Colon (tissue), 2 donors: ENCODE data around the gene PSAP.

Source experiments
- FAIRE-seq: peaks from 2 replicates; lab custom pipeline; 2012; peaks lifted over from hg19 to GRCh38; lab: Jason Lieb, UNC
- donor health status: control.
- donor health status: control.

PSAP gene

DNA sequence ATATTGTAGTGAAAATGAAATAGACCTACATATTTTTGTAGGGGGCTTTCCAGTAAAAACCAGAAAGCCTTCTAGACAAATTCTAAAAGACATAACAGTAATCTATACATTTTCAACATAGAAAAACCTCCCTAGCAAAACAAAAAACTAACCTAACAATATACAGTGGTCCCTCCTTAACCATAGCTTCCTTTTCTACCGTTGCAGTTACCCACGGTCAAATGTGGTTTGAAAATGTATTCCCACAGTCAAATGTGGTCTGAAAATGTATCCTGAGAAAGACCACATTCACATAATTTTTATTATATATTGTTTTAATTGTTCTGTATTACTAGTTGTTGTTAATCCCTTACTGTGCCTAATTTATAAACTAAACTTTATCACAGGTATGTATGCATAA lies 6.4 kb downstream of the PSAP start:
- no peak for FAIRE-seq

DNA sequence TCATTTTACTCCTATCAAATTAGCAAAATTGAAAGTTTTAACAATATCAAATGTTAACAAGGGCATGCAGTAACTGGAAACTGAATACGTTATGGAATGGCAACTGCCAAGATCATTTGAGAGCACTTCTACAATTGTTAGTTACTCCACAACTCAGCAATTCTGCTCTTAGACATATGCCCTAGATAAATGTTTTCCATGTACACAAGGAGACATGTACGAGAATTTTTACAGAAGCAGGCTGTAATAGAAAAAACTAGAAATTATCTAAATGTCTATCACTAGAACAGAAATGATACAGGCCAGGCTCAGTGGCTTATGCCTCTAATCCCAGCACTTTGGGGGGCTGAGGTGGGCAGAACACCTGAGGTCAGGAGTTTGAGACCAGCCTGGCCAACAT lies 7.0 kb downstream of the PSAP start:
- no peak for FAIRE-seq

DNA sequence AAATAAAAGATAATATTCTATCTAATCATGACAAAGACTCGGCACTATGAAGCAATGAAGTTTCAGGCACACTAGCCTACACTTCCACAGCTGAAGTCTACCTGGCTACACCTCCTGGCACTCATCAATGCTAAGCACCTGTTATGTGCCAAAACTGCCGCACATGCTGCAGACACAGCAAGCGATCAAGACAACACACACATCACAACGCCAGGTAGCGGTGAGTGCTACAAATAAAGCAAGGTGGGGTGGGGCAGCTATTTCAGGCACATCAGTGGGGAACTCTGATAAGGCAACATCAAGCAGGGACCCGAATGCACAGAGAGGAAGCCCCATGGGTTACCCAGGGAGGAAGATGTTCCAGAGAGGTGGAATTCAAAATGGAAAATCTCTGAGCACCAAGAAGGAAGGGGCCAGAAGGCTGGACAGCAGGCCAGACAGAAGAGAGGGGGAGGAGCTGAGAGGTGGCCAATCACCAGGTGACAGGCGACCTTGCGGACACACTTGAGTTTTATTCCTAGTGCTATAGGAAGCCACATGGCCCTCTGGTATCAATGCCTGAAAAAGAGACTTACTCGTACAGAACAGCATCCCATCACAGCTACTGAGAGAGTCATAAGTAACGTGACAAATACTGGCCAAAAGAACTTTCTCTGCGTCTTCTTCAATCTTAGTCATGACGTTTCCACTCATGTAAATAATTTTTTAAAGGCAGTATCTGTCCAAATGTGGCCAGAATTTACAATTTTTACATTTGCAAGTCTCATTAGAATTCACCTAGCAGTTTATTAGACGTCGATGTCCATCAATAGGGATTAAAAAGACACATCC lies 8.0 kb downstream of the PSAP start:
- FAIRE-seq = no peak

GRCh38 chr10:71842422-71842821 lies 8.6 kb downstream of the PSAP start:
- no peak for FAIRE-seq

GRCh38 chr10:71840958-71841335 lies 10.1 kb downstream of the PSAP start:
- FAIRE-seq = no peak

DNA sequence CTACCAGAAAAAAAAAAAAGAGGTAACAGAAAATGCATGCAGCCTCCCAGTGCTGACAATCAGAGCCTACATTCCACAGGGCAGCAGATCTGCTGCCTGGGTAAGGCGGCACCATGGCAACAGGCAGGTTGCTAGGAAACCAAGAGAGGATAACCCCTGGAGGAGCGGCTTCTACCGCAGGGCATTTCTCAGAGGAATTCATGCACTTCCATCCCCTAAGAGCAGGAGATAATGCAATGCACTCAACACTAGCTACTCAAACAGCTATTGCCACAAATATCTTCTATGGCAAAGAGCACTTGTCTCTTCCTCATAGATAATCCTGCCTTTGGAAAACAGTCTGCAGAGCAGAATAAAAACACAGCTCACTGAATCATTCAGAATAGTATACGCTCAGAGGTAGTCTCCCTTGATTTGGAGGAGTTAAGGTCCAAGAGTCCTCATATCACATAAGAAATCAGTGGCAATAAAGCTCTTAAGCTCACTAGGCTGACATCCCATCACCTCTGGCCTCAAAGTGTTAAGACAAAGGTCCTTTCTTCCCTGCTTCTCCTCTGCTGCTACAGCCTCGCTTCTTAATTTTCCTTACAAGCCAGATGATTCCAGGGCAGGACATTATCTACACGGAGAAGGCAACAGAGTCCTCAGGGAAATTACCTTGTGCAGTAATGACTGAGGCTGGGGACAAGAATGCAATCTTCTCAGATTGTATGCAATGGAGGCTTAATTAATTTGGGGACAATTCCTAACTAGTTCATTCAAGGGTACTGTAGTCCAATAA lies 10.7 kb downstream of the PSAP start:
- no peak for FAIRE-seq

DNA sequence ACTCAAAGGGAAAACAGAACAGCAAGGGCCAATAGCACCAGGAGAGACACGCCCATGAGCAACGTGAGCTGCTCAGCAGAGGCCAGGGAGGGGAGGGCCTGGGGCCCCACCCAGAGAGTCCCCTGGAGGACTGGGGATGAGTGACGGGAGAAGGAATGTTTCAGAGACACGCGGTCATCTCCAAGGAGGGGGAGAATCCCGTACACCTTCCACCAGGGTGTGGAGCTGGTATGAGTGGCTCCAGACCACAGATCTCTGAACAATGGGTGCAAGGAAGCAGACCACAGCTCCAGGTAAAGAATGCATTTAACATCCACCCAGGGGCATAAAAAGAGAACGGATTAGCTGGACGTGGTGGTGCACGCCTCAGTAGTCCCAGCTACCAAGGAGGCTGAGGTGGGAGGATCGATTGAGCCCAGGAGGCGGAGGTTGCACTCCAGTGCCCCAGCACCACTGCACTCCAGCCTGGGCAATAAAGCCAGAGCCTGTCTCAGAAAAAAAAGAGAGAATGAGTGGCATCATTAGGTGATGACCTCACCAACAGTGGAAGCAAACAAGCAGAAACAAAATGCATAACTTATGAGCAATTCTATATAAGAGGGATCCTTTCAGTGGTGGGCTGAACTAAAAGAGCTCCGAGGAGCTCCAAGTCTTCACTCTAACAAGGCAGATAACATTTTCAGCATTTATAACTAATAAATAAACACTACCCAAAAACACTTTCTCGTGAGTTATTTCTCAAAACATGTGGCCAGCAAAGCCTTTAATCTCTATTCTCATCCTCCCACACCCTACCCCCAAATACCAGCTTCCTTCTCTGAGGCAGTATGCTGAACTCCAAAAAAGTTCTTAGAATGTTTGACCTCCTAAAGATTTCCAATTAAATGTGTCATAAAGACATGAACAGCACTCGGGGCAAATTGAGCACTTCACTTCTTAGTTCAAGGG lies 12.5 kb downstream of the PSAP start:
- FAIRE-seq = no peak

DNA sequence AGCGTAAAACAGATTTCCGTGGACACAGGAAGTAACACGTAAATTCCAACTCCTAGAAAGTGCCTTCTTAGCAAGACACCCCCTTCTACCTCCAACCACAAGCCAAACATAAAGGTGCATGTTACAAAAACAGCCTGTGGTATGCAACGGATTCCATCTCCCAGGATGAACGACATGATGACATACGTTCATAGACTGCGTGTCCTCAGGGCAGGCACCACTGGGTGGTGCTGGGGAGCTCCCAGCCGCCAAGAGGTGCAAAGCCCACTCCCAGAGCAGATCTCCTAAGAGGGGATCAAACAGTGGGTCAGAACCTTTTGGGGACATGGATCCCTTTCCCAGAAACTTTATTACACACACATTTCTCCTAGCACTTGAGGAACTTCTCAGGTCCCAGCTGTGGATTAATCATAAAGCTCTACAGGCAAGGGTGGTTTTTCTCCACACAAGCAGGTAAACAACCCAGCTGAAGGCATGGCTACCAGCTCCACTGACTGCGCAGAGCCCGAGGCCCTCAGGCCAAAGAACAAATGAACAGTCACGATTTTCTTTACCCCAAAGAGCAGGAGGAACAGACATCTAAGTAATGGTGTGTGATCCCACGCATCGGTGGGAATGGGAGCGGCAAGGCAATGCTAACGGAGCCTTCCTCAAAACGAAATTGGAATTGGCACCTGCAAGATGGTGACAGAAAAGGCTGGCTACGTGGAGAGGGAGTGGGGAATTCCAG lies 13.8 kb downstream of the PSAP start:
- FAIRE-seq = no peak

- FAIRE-seq = no peak
Observed at GRCh38 chr10:71836596-71836974, 14.5 kb downstream of the PSAP start.

DNA sequence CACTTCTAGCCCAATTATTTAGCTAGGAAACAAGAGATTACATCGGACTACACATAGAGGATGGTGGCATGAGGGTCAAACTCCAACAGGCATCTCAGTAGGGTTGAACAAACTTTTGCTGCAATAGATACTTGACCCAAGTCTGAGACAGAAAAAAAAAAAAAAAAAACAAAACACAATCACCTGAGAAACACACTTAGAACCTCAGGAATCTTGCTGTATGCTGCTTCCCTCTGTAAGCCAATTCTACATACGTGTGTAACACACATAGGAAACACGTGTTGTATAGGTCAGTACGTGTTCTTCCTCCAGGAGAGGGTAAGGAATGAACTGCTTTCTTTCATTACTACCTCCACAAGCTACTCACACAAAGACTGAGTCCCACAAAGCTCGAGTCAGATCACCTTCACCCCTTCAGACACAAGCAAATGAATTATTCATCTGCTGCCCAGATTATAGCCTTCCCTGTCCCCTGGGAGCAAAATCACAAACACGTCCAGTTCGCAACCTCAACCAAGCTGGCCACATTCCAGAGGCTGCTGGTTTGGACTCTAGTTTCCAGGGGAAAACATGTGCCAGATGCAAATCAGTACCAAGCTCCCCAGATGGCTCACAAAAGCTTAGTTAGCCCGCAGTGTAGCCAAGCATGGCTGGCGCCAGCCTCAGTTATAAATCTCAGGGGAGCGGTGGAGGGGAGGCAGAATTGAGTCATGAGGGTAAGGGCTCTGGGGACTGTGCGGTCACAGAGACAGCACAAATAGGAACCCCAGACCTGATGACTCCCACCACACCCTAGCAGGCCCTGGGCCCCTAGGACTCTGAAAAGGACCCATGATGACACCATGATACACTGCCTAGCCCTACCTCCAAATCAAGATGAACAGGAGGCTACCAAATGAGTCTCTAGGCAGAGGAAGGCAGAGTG lies 15.1 kb downstream of the PSAP start:
- no peak for FAIRE-seq

DNA sequence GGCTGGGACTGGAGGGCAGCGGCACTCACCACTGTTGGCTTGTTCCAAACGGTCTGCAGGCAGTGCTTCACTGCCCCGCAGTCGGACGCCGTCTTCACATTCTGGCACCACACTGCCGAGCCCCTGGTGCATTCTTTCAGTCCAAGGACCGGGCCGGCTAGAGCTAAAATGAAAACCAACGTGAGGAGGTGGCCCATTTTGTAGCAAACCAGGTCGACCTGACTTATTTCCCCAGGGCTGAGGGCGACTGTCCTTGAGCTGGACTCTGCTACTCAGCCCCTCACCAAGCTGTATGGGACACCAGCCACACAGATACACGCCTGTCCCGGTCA lies 16.7 kb downstream of the PSAP start:
- FAIRE-seq = no peak

DNA sequence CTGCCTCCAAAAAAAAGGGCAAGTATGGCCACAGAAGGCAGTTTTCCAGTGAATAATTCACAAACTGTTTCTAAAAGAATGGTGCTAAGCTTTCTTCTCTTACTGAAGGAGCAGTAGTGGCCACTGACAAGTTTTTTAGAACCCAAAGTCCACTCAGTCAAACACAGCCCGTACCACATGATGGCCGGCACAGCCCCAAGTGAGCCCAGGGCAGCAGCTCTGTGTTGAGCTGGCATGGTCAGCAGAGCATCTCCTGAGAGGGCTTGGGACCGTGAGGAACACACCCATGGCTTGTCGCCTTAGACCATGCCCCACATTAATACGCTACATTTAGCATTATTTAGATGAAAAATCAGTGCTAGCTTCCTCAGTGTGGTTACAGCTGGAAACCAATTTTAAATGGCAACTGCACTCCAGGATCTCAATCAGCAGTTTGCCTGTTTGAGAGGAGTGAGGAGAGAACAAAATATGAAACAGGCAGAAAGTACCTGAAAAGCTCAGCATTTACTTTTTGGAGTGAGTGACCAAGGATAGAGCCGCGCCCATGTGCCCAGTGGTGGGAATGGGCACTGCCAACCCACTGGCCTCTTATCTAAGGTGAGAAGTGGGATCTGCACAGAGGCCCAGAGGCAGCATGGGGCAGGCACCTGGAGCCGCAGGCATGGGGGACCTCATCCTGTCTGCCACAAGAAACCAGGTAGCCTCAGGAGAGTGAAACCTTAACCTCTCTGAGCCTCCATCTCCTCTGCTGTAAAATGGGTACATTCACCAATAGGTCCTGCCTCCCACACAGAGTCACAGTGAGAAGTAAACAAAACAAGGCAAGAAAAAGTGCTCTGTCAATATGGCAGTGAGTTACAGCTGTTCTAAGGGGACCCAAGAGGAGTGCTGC lies 17.4 kb downstream of the PSAP start:
- no peak for FAIRE-seq

- FAIRE-seq = no peak
Observed at GRCh38 chr10:71832967-71833366, 18.1 kb downstream of the PSAP start.

- FAIRE-seq = no peak
Observed at GRCh38 chr10:71831646-71832552, 19.2 kb downstream of the PSAP start.

DNA sequence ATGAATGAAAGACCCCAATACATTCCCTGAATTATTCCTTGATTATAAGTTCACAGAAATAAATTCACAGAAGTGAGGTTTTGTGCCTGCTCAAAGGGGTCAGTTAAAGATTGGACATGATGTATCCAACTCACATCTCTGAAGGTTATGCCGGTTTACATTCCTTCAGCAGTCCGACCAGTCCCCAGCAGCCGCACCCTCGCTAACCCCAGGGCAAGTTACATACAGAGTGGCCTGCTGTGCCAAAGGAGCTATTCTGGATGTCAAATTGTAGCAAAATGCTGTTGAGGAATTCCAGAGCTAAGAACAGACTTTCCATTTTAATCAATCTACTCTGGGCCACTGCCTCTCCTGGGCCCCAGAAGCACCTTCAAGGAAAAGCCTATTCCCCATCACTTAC lies 20.3 kb downstream of the PSAP start:
- no peak for FAIRE-seq

GRCh38 chr10:71829896-71830295 lies 21.2 kb downstream of the PSAP start:
- FAIRE-seq = no peak

GRCh38 chr10:71829171-71829570 lies 21.9 kb downstream of the PSAP start:
- FAIRE-seq = no peak

GRCh38 chr10:71828702-71829101 lies 22.3 kb downstream of the PSAP start:
- no peak for FAIRE-seq

GRCh38 chr10:71827852-71828251 lies 23.2 kb downstream of the PSAP start:
- no peak for FAIRE-seq
